A549 (cell line): ENCODE data around the gene ODF2L.

Experiments
- BCL3 ChIP-seq: fragments of >200 bp; sonication (Bioruptor Twin); formaldehyde crosslinking; IDR thresholded peaks from 3 replicates; pipeline ENCODE4 v1.6.1; 2016
- KDM5A ChIP-seq: fragments of 200-600 bp; sonication (generic); IDR thresholded peaks from 2 replicates; pipeline ENCODE4 v1.6.1; 2016; ENCODE audit warnings: antibody characterized with exemption, mild to moderate bottlenecking
- MYC ChIP-seq: IDR thresholded peaks from 2 replicates; pipeline ENCODE4 v1.6.1; 2012; ENCODE audit warnings: mild to moderate bottlenecking, inconsistent platforms, low read length, improper control_type of control experiment, borderline replicate concordance
- POLR2A ChIP-seq: IDR thresholded peaks from 2 replicates; pipeline ENCODE4 v1.6.1; 2012; ENCODE audit warnings: mild to moderate bottlenecking, low read length
- SMC3 ChIP-seq: fragments of >200 bp; sonication (Bioruptor Twin); formaldehyde crosslinking; IDR thresholded peaks from 3 replicates; pipeline ENCODE4 v1.6.1; 2018; ENCODE audit warnings: inconsistent platforms

- no peak for TF ChIP-seq POLR2A
- no peak for TF ChIP-seq SMC3
- no peak for TF ChIP-seq MYC
- no peak for TF ChIP-seq KDM5A
- TF ChIP-seq BCL3 = no peak
Observed at GRCh38 chr1:86345042-86345441, 51.1 kb downstream of the ODF2L start.
